K562 (cell line): ENCODE results near the gene GGT5. TPM values are rescaled to one million over a fixed set of nuclear protein-coding genes. Genes with fewer than 3 reads are reported as not detected.

Experiments
- ATAC-seq: fragments of 200-7000 bp; cut with Tn5 transposase; 3 replicates; pipeline ENCODE4 v1.9.1; 2020; ENCODE audit warnings: moderate library complexity
- BruUV-seq: library from RNA; stranded (reverse); fragments of 400-500 nt; replicated peaks from 2 replicates; lab custom pipeline; 2021; lab: Mats Ljungman, UMichigan
- CTCF ChIA-PET: fragments of 300-600 bp; formaldehyde crosslinking; extraction: SDS; loops from one replicate; lab custom pipeline; 2021; ENCODE audit warnings: low intra/inter-chr PET ratio; lab: Yijun Ruan, JAX
- POLR2A ChIA-PET: fragments of 300-600, 350-650 bp; sonication (Branson Sonifier 250); formaldehyde crosslinking; extraction: SDS; loops from one replicate; lab custom pipeline; 2021; ENCODE audit warnings: antibody characterized with exemption, inconsistent platforms; lab: Yijun Ruan, JAX
- DNase-seq, 4 experiments: peaks; one replicate each; pipeline versions ENCODE4 v3.0.0 to v3.0.0-alpha.2; 2011 to 2018; ENCODE audit warnings: low spot score in 3 of 4, mixed read lengths in 3 of 4; ENCODE audit errors: extremely low read depth in 1 of 4
- FAIRE-seq: peaks from 2 replicates; lab custom pipeline; 2011; peaks lifted over from hg19 to GRCh38; lab: Jason Lieb, UNC
- H2AFZ ChIP-seq: 2 replicates; pipeline ENCODE4 v1.6.0; 2011; ENCODE audit warnings: low read depth, low read length, control low read depth, inconsistent platforms
- H3K27ac ChIP-seq: fragments of 200-600 bp; 3 replicates; pipeline ENCODE4 v1.8.0; 2011; ENCODE audit warnings: low read depth, mild to moderate bottlenecking, control low read depth, inconsistent platforms, low read length, moderate library complexity, mixed read lengths; ENCODE audit errors: extremely low read depth
- H3K27me3 ChIP-seq, 2 experiments: fragments of 300-600 bp in 1 of 2; 2 replicates in 1 of 2; 3 replicates in 1 of 2; pipeline versions ENCODE4 v1.6.0 to v1.8.0; 2011; ENCODE audit warnings: inconsistent platforms in 2 of 2, low read length in 2 of 2, mild to moderate bottlenecking in 1 of 2, mixed read lengths in 1 of 2, moderate library complexity in 1 of 2; ENCODE audit not compliant: control insufficient read depth in 2 of 2, insufficient read depth in 2 of 2
- H3K36me3 ChIP-seq: fragments of 300-600 bp; 3 replicates; pipeline ENCODE4 v1.8.0; 2011; ENCODE audit warnings: mild to moderate bottlenecking, low read length, inconsistent platforms; ENCODE audit not compliant: control insufficient read depth, insufficient read depth
- H3K4me1 ChIP-seq, 2 experiments: fragments of 200-600 bp in 1 of 2; replicated peaks in 1 of 2; 2 replicates in 1 of 2; 3 replicates in 1 of 2; pipeline versions ENCODE4 v1.5.1 to v1.8.0; 2011; ENCODE audit warnings: inconsistent platforms in 2 of 2, low read length in 2 of 2, mild to moderate bottlenecking in 1 of 2, mixed read lengths in 1 of 2, moderate library complexity in 1 of 2; ENCODE audit not compliant: control insufficient read depth in 2 of 2, insufficient read depth in 2 of 2
- H3K4me2 ChIP-seq: 2 replicates; pipeline ENCODE4 v1.6.1; 2011; ENCODE audit warnings: low read length, control low read depth, inconsistent platforms, mixed read lengths; ENCODE audit not compliant: insufficient read depth
- H3K4me3 ChIP-seq: fragments of 200-600 bp; sonication (generic), shearing (Covaris generic); 2 replicates; pipeline ENCODE4 v1.5.1; 2016; ENCODE audit warnings: control low read depth, inconsistent platforms
- H3K79me2 ChIP-seq: fragments of 200-600 bp; 3 replicates; pipeline ENCODE4 v1.8.0; 2011; ENCODE audit warnings: low read length, inconsistent platforms; ENCODE audit not compliant: control insufficient read depth, insufficient read depth
- H3K9ac ChIP-seq, 2 experiments: 2 replicates each; pipeline versions ENCODE4 v1.6.0 to v1.6.1; 2011; ENCODE audit warnings: low read depth in 2 of 2, low read length in 2 of 2, control low read depth in 1 of 2, inconsistent platforms in 1 of 2, mild to moderate bottlenecking in 1 of 2, mixed read lengths in 1 of 2; ENCODE audit not compliant: insufficient read depth in 1 of 2
- H3K9me1 ChIP-seq: one replicate; pipeline ENCODE4 v1.6.0; 2011; ENCODE audit warnings: inconsistent platforms, mild to moderate bottlenecking, low read length, moderate library complexity; ENCODE audit not compliant: control insufficient read depth, insufficient read depth
- H3K9me3 ChIP-seq: replicated peaks from 2 replicates; pipeline ENCODE4 v1.5.1; 2011; ENCODE audit warnings: low read depth, low read length, inconsistent platforms; ENCODE audit not compliant: control insufficient read depth, insufficient read depth
- H4K20me1 ChIP-seq: replicated peaks from 2 replicates; pipeline ENCODE4 v1.6.1; 2011; ENCODE audit warnings: low read length, inconsistent platforms, mixed read lengths; ENCODE audit not compliant: control insufficient read depth, insufficient read depth
- OTX1 ChIP-seq: fragments of 450-650 bp; formaldehyde crosslinking; IDR thresholded peaks from 2 replicates; pipeline ENCODE4 v1.4.0; 2022; ENCODE audit warnings: mild to moderate bottlenecking
- SMAD3 ChIP-seq: fragments of 450-650 bp; formaldehyde crosslinking; conservative IDR thresholded peaks from 2 replicates; pipeline ENCODE4 v1.4.0; 2020; ENCODE audit warnings: mild to moderate bottlenecking
- WGBS: fragments of 100-300 bp; shearing (Covaris generic); methylation state at CpG from one replicate; pipeline ENCODE4 v1.1.6; 2016; ENCODE audit warnings: low coverage, mixed read lengths; ENCODE audit not compliant: insufficient coverage; ENCODE audit errors: missing lambda C conversion rate; 5-methylcytosine and 5-hydroxymethylcytosine counted together
- in situ Hi-C: fragments of 300-500 bp; cut with MboI; formaldehyde crosslinking; loops from 4 replicates; pipeline ENCODE4 v1.15.0; 2018; ENCODE audit warnings: inconsistent platforms, mixed read lengths
- intact Hi-C: fragments of 100-400 bp; cut with micrococcal nuclease; formaldehyde crosslinking; loops from 2 replicates; pipeline ENCODE4 v1.14.2; 2022
- polyA plus RNA-seq, 8 experiments: library from polyadenylated mRNA; depleted of rRNA in 4 of 8; stranded (reverse) in 5 of 8; unstranded in 3 of 8; fragments of >200 nt; fragmentation: Nextera tagmentation in 2 of 8; fragmentation: Illumina TruSeq in 1 of 8; extraction: Ambion mirVana in 2 of 8; extraction: Trizol in 1 of 8; gene quantifications; 2 replicates each; pipeline versions ENCODE4 v1.2.1 to v1.2.3, GENCODE V29; 2011 to 2014; ENCODE audit warnings: inconsistent platforms in 1 of 8, missing spikeins in 1 of 8
- total RNA-seq, 7 experiments: library from RNA; depleted of rRNA in 6 of 7; stranded (reverse); fragments of >200 nt in 6 of 7; fragmentation: Illumina TruSeq in 2 of 7; extraction: Trizol in 2 of 7; gene quantifications; 2 replicates each; pipeline versions ENCODE4 v1.2.1 to v1.2.3, GENCODE V29; 2011 to 2021; ENCODE audit warnings: low replicate concordance in 1 of 7
- TF ChIP-seq, protein P1 (sequence below): fragments of 250-450 bp; sonication (Bioruptor Pico); IDR thresholded peaks from 2 replicates; pipeline ENCODE4 v1.8.0; 2021; ENCODE audit warnings: mild to moderate bottlenecking, moderate library complexity
- TF ChIP-seq, protein P2 (sequence below): fragments of 250-450 bp; sonication (Bioruptor Pico); IDR thresholded peaks from 2 replicates; pipeline ENCODE4 v1.4.0; 2020
- TF ChIP-seq, protein P3 (sequence below): IDR thresholded peaks from 2 replicates; pipeline ENCODE4 v1.6.1; 2011; ENCODE audit warnings: borderline replicate concordance, low read depth, mild to moderate bottlenecking, moderate library complexity, low read length; ENCODE audit not compliant: insufficient read depth, poor library complexity, severe bottlenecking
- TF ChIP-seq, protein P4 (sequence below), 2 experiments: IDR thresholded peaks; 2 replicates each; pipeline ENCODE4 v1.6.1; 2012; ENCODE audit warnings: improper control_type of control experiment in 2 of 2, low read depth in 2 of 2, low read length in 2 of 2, borderline replicate concordance in 1 of 2
- TF ChIP-seq, protein P5 (sequence below), 3 experiments: IDR thresholded peaks in 2 of 3; conservative IDR thresholded peaks in 1 of 3; 2 replicates each; pipeline ENCODE4 v1.5.1; 2011 to 2012; ENCODE audit warnings: low read length in 3 of 3, mild to moderate bottlenecking in 3 of 3, control low read depth in 2 of 3, improper control_type of control experiment in 1 of 3, inconsistent platforms in 1 of 3, low read depth in 1 of 3, mixed read lengths in 1 of 3, moderate library complexity in 1 of 3; ENCODE audit not compliant: insufficient read depth in 2 of 3

The GGT5 gene
- total and polyA plus RNA-seq, 9 of the 15 experiments (the other 6 are each of a cell fraction or from before 2014, with no cell fraction given) = 0.07 to 0.69 (median 0.18) TPM; not detected in 4

DNA sequence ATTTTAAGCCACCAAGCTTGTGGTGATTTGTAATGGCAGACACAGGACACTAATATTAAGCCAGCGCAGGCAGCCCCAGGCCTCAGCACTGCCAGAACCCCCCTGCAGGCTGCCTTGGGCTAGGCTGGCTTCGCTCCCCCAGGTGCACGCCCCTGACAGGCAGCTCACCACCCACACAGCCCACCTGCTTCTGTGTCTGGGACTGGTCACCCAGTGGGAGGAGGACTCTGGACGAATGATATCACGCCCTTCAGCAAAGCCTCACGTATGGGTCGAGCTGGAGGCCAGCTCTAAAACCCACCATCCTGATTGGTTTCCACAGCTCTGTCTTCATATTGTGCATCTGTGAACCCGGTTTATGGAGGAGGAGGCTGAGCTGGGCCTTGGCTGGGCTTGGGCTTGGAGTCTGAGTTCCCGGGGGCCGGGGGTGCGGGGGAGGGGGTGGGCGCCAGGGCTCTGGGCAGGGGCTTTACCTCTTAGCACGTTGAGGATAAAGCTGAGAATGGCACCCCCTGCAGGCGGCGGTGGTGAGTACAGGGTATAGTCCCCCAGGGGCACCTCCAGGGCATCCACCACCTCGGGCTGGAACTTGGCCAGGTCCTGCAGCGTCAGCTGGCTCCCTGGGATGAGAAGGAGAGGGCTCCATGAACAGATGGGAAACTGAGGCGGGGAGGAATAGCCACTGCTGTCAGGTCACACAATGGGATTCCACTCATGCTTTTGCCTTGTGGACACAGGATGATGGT, 13.8 kb downstream of the GGT5 start (continued):
- TF ChIP-seq, protein P1, sequence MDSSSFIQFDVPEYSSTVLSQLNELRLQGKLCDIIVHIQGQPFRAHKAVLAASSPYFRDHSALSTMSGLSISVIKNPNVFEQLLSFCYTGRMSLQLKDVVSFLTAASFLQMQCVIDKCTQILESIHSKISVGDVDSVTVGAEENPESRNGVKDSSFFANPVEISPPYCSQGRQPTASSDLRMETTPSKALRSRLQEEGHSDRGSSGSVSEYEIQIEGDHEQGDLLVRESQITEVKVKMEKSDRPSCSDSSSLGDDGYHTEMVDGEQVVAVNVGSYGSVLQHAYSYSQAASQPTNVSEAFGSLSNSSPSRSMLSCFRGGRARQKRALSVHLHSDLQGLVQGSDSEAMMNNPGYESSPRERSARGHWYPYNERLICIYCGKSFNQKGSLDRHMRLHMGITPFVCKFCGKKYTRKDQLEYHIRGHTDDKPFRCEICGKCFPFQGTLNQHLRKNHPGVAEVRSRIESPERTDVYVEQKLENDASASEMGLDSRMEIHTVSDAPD (CRISPR knock-in tag) = no peak

DNA sequence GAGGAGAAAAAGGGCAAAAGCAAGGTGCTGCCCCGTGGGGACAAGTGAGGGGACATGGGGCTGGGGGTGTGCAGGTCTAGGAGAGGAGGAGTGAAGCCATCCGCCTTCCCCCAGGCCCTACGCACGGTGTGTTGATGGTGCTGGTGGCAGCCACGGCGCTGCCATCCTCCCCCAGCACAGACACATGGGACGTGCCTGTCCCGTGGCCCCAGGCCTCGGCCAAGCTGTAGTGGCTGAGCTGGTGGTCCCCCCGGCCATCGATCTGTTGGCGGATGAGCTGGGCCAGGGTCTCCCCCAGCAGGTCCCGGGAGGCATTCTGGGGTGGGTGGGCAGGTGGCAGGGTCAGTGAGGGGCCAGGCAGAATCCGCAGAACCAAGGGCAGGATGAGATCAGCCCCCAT, 18.9 kb downstream of the GGT5 start:
- H3K9ac ChIP-seq = no peak overlapping the region
- POLR2A ChIA-PET = no interaction called here
- H3K9me3 ChIP-seq = no peaks in the 10 kb centered on the region
- no peaks in the 10 kb centered on the region for H3K36me3 ChIP-seq
- in situ Hi-C loops (no loop called here), intact Hi-C loops (no loop called here)
- no peaks in the 10 kb centered on the region for H3K27me3 ChIP-seq
- 24% methylated on average over 5 of the region's 14 CpGs for WGBS
- no peaks in the 10 kb centered on the region for H3K9me1 ChIP-seq
- FAIRE-seq = no peak
- no peaks in the 10 kb centered on the region for H3K79me2 ChIP-seq
- H3K4me2 ChIP-seq = no peak overlapping the region
- H4K20me1 ChIP-seq = no peaks in the 10 kb centered on the region
- DNase-seq = no peak
- H2AFZ ChIP-seq = no peak overlapping the region
- CTCF ChIA-PET = interaction anchor here (0.5 kb wide), 1 partner anchor 47 kb away, joined by 3 read pairs; no protein-coding TSS in a partner anchor
- BruUV-seq = no TSS peak
- H3K4me3 ChIP-seq = no peak overlapping the region
- no peak overlapping the region for H3K27ac ChIP-seq
- ATAC-seq = no peak
- H3K4me1 ChIP-seq = peaks cover 0 to 7% of the 10 kb centered on the region in 2 experiments; a peak in 2 of 5 replicates
- TF ChIP-seq SMAD3 (CRISPR knock-in tag) = no peak
- TF ChIP-seq, protein P2, sequence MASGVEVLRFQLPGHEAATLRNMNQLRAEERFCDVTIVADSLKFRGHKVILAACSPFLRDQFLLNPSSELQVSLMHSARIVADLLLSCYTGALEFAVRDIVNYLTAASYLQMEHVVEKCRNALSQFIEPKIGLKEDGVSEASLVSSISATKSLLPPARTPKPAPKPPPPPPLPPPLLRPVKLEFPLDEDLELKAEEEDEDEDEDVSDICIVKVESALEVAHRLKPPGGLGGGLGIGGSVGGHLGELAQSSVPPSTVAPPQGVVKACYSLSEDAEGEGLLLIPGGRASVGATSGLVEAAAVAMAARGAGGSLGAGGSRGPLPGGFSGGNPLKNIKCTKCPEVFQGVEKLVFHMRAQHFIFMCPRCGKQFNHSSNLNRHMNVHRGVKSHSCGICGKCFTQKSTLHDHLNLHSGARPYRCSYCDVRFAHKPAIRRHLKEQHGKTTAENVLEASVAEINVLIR (CRISPR knock-in tag) = no peak
- TF ChIP-seq OTX1 (CRISPR knock-in tag) = no peak
- TF ChIP-seq, protein P3, sequence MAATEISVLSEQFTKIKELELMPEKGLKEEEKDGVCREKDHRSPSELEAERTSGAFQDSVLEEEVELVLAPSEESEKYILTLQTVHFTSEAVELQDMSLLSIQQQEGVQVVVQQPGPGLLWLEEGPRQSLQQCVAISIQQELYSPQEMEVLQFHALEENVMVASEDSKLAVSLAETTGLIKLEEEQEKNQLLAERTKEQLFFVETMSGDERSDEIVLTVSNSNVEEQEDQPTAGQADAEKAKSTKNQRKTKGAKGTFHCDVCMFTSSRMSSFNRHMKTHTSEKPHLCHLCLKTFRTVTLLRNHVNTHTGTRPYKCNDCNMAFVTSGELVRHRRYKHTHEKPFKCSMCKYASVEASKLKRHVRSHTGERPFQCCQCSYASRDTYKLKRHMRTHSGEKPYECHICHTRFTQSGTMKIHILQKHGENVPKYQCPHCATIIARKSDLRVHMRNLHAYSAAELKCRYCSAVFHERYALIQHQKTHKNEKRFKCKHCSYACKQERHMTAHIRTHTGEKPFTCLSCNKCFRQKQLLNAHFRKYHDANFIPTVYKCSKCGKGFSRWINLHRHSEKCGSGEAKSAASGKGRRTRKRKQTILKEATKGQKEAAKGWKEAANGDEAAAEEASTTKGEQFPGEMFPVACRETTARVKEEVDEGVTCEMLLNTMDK = no peak
- TF ChIP-seq, protein P4, sequence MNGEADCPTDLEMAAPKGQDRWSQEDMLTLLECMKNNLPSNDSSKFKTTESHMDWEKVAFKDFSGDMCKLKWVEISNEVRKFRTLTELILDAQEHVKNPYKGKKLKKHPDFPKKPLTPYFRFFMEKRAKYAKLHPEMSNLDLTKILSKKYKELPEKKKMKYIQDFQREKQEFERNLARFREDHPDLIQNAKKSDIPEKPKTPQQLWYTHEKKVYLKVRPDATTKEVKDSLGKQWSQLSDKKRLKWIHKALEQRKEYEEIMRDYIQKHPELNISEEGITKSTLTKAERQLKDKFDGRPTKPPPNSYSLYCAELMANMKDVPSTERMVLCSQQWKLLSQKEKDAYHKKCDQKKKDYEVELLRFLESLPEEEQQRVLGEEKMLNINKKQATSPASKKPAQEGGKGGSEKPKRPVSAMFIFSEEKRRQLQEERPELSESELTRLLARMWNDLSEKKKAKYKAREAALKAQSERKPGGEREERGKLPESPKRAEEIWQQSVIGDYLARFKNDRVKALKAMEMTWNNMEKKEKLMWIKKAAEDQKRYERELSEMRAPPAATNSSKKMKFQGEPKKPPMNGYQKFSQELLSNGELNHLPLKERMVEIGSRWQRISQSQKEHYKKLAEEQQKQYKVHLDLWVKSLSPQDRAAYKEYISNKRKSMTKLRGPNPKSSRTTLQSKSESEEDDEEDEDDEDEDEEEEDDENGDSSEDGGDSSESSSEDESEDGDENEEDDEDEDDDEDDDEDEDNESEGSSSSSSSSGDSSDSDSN (IDR thresholded peaks at IDR 0.05; ENCODE audit: borderline replicate concordance in 1 of 2, low read depth in 2 of 2, low read length in 2 of 2) = no peak
- TF ChIP-seq, protein P5, sequence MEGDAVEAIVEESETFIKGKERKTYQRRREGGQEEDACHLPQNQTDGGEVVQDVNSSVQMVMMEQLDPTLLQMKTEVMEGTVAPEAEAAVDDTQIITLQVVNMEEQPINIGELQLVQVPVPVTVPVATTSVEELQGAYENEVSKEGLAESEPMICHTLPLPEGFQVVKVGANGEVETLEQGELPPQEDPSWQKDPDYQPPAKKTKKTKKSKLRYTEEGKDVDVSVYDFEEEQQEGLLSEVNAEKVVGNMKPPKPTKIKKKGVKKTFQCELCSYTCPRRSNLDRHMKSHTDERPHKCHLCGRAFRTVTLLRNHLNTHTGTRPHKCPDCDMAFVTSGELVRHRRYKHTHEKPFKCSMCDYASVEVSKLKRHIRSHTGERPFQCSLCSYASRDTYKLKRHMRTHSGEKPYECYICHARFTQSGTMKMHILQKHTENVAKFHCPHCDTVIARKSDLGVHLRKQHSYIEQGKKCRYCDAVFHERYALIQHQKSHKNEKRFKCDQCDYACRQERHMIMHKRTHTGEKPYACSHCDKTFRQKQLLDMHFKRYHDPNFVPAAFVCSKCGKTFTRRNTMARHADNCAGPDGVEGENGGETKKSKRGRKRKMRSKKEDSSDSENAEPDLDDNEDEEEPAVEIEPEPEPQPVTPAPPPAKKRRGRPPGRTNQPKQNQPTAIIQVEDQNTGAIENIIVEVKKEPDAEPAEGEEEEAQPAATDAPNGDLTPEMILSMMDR (IDR thresholded peaks at IDR 0.05 in 2 of 3, conservative IDR thresholded peaks at IDR 0.05 in 1 of 3; ENCODE audit: insufficient read depth in 2 of 3, low read depth in 1 of 3, low read length in 3 of 3) = no peak
